Erythroblast (primary cell): Measurements from ENCODE around the gene PIGO.

Experiments used
- GATA1 ChIP-seq: IDR thresholded peaks from 2 replicates; pipeline ENCODE4 v1.6.1; 2011; ENCODE audit warnings: low read depth, mild to moderate bottlenecking, control low read depth, low read length, moderate library complexity
- POLR2A ChIP-seq: IDR thresholded peaks from 2 replicates; pipeline ENCODE4 v1.6.1; 2011; ENCODE audit warnings: mild to moderate bottlenecking, low read length

DNA sequence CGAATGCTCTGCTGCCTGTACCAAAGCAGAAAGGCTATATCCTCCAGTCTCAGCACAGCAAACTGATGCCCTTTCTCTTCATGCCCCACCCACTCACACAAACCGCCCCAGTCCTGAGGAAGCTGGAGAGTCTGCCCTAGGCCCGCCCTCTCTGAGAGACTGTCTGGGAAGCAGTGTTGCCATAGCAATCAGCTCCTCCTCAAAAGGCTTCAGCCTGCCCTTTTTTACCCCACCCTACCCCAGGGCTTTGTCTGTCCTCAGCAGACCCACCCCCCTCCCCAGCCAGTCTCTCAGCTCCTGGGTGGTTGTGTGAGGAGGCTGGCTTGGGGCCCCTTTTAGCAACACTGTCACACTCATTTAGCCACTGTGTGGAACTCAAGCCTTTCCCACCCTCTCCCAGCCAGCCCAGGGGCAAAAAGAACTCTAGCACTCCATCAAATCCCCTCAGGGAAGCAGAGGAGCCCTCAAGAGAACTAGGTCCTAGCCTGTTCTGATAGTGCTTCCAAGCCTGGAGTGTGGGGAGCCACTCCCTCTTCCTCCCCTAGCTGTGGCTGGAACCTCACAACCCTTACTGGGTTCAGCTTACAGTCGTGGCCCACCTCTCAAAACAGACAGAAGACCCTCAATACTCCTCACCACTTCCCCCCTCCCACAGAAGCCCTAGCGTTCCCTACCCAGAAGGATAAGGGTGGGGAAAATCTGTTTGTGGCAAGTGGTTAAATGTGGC is 17.9 kb upstream of the PIGO start:
- TF ChIP-seq POLR2A (peak; percentile 51), GATA1 (no peak)
